HUDEP-2 (cell line): Measurements from ENCODE around the gene AP4B1.
"Not testable (repeated sequence)": the region's sequence is repeated elsewhere in the genome, so short reads cannot be mapped to it uniquely, and the experiment has no call there.

Source experiments
- DNase-seq, 76 experiments: peaks; one replicate each; lab custom pipeline; 2025; ENCODE audit not compliant: unreplicated experiment in 76 of 76; lab: John Stamatoyannopoulos, UW

The AP4B1 gene

DNA sequence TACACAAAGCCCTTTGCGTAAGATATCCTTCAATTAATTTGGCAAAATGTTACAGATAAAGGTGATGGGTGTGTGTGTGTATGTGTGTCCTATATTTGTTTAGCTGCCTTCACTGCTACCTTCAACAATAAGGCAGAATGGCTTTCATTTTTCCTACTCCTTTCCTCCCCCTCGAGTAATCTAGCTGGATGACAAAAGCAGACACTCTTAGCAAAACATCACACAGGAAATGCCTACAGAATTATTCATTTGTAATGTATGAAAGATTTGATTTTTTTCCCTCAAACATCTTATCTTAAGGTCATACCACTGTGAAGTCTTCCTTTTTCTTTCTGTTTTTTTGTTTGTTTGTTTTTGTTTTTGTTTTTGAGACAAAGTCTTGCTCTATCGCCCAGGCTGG, 43.7 kb downstream of the AP4B1 start:
- DNase-seq, result no peak

DNA sequence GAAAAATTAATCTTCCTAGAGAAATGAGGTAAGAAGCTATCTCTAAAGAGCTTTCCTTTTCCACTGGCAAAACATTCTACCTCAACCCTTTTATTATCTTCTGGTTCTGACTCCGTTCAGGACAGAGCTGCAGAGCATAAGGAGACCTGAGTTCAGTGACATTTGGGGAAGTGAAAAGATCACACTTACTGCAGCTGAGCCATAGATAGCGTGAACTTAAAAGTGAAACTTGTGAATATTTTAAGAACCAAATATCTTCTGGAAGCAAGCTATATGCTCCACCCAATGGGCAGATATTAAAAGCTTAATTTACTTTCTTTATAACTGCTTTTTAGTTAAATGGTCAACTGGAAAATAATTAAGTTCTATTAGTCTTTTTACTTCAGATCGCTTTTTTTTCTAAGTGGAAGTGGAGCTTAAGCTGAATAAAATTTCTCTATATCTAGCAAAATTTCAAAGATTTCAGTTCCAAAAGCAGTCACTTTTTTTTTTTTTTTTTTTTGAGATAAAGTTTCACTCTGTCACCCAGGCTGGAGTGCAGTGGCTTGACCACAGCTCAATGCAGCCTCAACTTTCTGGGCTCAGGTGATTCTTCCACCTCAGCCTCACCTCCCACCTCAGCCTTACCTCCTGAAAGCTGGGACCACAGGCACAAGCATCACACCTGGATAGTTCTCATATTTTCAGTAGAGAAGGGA, 45.0 kb downstream of the AP4B1 start:
- DNase-seq, result peak in 2 of 76 experiments; percentile 12 to 17

DNA sequence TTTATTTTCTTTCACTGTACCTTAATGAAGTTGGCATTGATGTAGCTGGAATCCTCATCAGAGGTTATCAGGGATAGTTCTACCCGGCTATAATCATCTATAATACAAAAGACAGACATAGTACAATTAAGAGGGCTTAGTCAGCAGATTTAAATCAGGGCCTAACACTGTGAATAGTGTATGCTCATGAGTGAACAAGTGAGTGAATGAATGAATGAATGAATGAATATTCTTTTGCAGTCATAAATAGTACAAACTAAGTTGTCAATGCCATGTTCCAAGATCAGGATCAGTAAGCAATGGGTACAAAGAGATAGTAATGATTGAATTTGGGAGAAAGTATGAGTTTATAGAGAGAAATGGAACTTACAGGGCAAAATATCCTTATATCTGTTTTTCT, 45.6 kb downstream of the AP4B1 start:
- DNase-seq, result no peak

GRCh38 chr1:113858418-113858817, 46.2 kb downstream of the AP4B1 start:
- no peak for DNase-seq

GRCh38 chr1:113857776-113858175, 46.8 kb downstream of the AP4B1 start:
- no peak for DNase-seq

DNA sequence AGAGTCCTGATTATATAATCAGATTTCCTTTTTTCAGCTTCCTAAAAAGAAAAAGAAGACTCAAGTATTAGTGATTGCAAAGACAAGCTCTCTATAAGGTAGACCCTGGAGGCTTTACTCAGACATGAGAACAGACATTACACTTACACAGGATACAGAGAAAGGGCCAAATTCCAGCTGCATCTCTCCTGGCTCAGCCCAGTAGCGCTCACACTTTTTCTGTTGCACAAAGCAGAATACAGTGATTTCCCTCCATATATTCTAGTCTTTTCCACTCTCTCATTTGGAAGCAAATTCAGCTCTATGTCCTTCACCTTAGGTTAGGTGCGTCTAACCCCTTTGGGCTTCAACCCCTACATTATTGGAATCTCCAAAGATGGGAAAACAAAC, 48.2 kb downstream of the AP4B1 start:
- no peak for DNase-seq

DNA sequence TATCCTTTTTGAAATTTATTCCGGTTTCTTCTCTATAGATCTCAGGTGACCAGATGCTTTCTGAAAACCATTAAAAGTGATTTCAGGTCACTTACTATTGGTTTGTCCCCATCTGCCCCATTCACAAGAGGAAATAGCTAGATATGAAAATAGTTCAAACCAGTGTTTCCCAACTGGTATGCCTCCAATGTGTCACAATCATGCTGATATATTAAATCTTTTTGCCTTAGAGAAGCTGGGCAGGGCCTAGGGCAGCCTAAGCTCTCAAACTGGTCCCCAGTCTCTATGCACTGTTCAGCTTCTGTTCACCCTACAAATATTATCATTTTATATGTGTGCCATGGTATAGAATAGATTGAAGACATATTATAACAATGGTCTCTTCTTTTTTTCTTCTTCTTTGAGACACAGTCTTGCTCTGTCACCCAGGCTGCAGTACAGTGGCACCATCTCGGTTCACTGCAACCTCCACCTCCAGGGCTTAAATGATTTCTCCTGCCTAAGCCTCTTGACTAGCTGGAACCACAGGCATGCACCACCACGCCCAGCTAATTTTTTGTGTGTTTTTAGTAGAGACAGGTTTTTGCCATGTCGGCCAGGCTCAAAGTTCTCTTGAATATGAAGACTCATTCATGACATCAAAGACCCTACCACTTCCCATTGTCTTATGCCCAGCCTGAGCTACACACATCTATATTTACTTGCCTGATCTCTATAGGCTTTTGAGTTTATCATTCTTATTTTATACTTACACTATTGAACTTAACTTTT, 48.8 kb downstream of the AP4B1 start:
- DNase-seq, result no peak

DNA sequence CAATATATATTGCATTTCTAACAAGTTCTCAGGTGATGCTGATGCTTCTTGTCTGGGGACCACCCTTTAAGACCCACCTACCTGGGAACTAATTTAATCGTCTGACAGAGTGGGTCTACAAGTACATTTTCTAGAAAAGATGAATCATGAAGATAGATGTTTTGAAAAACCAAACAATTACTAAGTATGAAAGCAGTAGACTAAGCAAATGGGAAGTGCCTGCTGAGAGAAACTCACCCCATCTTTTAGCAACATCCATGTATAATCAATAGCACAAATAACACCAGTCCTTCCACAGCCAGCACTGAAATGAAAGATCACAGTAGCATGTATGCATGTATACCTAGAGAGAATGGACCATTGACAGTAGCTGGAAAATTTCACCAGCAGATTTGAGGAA, 50.4 kb downstream of the AP4B1 start:
- DNase-seq, result no peak

GRCh38 chr1:113852694-113853093, 51.9 kb downstream of the AP4B1 start:
- DNase-seq, result not testable (repeated sequence)

- DNase-seq, result no peak
These were observed 54.3 kb downstream of the AP4B1 start for GRCh38 chr1:113850127-113850796.

GRCh38 chr1:113849072-113849471, 55.5 kb downstream of the AP4B1 start:
- no peak for DNase-seq

DNA sequence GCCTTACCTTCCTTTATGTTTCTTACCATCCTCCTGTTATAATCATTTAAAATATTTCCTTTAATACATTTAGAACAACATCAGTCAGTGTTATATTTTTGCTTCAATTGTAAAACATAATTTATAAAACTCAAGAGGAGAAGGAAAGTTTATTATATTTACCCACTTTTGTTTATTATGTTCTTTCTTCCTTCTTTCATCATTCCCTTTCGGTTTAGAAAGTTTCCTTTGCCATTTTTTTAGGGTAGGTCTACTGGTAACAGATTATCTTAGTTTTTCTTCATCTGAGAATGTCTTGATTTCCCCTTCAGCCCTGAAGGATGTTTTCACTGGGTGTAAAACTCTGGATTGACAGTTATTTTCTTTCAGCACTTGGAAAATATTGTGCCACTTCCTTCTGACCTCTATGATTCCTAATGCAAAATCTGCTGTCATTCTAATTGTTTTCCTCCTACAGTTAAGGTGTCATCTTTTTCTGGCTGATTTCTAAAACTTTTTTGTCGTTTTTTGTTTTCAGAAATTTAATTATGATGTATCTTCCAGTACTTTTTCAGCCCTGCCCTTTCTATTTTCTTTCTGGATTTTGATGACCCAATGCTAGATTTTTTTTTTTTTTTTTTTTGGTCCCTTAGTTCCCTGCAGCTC, 58.1 kb downstream of the AP4B1 start:
- no peak for DNase-seq
